ENCODE measurements around the gene DUSP28.

The DUSP28 gene

DNA sequence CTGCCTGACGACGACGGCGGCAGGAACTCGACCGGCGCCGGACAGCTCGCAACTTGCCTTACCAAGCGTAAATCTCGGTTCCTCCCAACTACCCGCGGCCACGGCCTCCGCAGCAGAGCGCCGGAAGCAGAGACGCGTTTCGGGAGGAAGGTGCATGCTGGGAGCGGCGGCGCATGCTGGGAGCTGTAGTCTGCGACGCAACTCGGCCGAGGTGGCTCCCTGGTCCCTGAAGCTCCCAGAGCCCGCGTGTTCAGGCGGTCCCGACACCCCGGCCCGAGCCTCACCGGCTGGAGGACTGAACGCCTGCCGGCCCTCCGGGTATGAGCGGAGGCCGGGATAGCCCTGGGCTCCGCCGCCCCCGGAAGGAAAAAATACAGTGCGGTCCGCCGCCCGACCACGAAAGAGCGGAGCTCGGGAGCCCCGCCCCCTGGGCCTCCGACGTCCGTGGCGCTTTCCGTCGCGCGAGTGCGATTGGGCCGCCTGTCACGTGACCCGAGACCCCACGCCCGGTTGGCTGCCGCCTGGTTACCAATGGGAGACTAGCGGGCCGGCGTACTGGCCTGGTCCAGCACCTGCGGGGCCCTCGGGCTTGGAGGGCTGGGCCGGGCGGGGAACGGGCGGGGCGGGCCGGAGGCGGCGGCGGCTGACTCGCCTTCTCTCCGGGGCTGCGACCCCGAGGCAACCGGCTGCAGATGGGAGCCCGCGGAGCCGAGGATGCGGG, 26.2 kb downstream of the DUSP28 start, which contains the start of gene CAPN10:
Gene CAPN10 (plus strand): TSS at position 537 of the 721 bp plus-strand sequence. CDS start 178 bp downstream, at position 715.
- peak within 1 kb of the TSS; percentile 99 for H3K4me3 ChIP-seq (ENCODE audit: low read depth, low read length)

DNA sequence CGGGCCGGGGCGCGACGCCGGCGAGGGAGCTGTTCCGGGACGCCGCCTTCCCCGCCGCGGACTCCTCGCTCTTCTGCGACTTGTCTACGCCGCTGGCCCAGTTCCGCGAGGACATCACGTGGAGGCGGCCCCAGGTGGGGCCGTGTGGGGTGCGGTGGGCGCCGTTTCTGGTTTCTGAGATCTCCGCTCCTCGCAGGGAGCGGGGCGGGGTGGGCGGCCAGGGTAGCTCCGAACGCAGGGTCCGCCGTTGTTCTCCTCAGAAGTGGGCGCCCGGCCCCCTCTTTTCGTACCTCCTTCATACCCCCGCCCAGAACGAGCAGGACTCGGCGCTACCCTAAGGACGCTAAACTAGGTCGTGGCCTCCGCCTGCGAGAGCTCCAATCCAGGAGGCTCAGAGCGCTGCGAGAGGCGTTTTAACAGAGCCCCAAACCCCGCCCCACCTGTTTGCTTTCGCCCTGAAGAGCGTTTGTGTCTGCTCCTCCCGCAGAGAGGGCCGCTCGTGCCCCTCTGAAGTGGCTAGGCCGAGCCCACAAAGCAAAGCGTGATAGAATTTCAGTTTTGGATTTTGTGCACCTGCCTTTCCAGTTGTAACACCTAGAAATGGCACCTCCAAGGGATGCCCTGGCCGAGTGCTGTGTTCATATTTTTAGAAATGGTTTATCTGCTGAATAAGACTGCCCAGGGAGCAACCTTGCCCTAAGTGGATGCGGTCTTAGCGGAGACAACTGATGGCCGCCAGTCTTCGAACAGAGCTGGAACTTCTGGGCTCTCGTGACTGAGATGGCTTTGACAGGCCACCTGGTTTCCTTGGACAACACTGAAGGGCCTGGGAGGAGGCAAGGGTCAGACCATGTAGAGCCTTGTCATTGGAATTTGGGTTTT, 27.0 kb downstream of the DUSP28 start:
- peak overlapping the region; percentile 99 for H3K4me3 ChIP-seq (ENCODE audit: low read depth, low read length)
- TF ChIP-seq, protein P1, sequence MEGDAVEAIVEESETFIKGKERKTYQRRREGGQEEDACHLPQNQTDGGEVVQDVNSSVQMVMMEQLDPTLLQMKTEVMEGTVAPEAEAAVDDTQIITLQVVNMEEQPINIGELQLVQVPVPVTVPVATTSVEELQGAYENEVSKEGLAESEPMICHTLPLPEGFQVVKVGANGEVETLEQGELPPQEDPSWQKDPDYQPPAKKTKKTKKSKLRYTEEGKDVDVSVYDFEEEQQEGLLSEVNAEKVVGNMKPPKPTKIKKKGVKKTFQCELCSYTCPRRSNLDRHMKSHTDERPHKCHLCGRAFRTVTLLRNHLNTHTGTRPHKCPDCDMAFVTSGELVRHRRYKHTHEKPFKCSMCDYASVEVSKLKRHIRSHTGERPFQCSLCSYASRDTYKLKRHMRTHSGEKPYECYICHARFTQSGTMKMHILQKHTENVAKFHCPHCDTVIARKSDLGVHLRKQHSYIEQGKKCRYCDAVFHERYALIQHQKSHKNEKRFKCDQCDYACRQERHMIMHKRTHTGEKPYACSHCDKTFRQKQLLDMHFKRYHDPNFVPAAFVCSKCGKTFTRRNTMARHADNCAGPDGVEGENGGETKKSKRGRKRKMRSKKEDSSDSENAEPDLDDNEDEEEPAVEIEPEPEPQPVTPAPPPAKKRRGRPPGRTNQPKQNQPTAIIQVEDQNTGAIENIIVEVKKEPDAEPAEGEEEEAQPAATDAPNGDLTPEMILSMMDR (IDR thresholded peaks at IDR 0.05; ENCODE audit: low read depth, low read length) = no peak

More for the DNA sequence above, 26.2 kb downstream of the DUSP28 start, which contains the start of gene CAPN10:
- TF ChIP-seq, protein P1 (IDR thresholded peaks at IDR 0.05; ENCODE audit: low read depth, low read length) = no peak

DNA sequence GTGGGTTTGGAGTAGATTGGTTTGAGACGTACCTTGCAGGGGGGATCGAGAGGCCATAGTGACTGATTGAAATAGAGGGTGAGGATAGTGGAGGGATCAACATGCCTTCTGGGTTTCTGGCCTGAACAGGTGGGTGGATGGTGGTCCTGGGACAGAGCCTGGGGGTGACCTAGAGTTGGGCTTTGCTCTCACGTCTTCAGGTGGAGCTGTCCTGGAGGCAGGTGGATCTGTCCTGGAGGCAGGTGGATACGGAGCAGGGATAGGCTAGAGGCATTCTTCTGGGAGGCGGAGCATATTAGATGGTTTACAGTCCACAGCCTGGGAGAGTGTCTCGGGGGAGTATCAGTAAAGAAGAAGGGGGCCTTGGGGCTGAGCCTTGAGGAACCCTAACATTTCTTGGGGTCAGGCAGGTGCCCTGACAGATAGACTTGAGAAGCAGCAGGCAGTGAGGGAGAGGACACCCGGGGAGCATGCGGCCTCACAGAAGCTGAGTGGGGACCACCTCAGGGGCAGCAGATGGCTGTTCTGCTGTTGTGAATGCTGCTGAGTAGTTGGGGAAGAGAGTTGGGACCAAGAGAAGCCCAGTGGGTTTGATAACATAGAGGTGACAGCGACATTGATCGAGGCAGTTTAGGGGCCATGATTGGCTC, 28.0 kb downstream of the DUSP28 start:
- TF ChIP-seq, protein P1 (IDR thresholded peaks at IDR 0.05; ENCODE audit: low read depth, low read length) = no peak
- peak overlapping the region; percentile 99 for H3K4me3 ChIP-seq (ENCODE audit: low read depth, low read length)

DNA sequence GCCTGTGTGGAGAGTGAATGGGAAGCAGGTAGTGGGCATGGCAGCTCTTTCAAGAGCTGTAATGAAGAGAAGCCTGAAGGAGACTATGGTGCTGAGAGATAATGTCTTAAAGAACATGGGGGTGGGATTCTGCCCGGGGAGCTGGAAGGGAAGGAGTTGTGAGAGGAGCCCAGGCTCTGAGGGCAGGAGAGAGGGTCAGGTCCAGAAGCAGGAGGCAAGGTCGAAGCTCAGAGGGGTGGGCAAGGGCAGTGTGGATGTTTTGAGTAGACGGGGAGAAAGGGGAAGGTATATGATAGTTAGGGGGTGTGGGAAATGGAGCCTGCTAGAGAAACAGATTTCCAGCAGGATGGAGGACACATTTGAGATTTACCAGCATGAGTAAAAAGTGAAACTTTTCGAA, 28.5 kb downstream of the DUSP28 start:
- TF ChIP-seq, protein P1 (IDR thresholded peaks at IDR 0.05; ENCODE audit: low read depth, low read length) = no peak
- no peak overlapping the region for H3K4me3 ChIP-seq (ENCODE audit: low read depth, low read length)

DNA sequence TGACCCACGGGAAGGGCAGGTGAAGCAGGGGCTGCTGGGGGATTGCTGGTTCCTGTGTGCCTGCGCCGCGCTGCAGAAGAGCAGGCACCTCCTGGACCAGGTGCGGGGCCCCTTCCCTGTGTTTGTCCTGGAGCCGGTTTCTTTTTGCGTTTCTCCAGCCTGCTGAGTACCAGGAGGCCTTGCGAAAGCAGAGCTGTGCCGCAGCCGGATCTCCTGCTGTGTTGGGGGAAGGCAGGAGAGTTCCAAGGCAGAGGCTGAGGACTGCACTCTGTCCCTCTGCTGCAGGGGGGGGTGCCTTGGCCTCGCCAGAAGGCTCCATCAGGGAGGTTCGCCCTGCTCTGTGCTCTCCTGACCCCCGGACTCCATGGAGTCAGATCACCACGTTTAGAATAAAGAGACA, 29.2 kb downstream of the DUSP28 start:
- H3K4me3 ChIP-seq (ENCODE audit: low read depth, low read length) = no peak overlapping the region
- TF ChIP-seq, protein P1 (IDR thresholded peaks at IDR 0.05; ENCODE audit: low read depth, low read length) = no peak

DNA sequence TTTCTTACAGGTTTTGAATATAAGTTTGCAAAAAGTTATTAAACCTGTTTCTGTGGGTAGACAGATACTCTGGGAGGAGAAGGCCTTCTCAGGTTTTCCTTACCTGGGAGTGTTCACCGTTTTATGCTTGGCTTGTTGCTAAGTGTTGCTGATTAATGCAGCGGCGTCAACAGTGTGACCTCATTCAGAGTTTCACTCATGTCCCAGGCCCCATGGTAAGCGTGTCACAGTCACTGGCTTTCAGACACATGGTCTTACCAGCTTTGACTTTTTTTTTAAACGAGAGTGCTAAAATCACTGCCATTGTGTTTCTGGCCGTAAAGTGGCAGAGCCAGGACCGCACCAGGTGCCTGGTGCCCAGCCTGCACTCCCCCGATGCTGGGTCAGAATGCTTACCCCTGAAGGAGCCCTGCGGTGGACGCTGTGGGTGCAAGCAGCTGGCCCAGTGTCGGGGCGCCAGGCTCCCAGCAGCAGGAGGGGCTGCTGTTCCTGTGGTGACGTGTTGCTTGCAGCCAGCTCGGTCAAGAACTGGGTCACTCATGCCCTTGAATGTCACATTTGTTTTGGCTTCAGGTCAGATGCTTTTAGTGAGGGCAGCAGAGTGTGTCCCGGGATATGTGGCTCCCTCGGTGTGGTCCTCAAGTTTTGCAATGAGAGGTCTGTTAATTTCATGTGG, 29.8 kb downstream of the DUSP28 start:
- TF ChIP-seq, protein P1 (IDR thresholded peaks at IDR 0.05; ENCODE audit: low read depth, low read length) = no peak

More for the DNA sequence above, 29.8 kb downstream of the DUSP28 start:
- H3K4me3 ChIP-seq (ENCODE audit: low read depth, low read length) = no peak overlapping the region
